ENCODE data around the gene ZSCAN10.

Gene ZSCAN10

GRCh38 chr16:3101841-3102470, 2.9 kb upstream of the ZSCAN10 start:
- DNase-seq = peak in 2 of 3 donors; percentile 30 to 33

- DNase-seq = peak; percentile 63 to 80 (median 64)
Observed at GRCh38 chr16:3101018-3101840, 2.1 kb upstream of the ZSCAN10 start.

- DNase-seq = peak; percentile 96 to 100 (median 99)
Observed at GRCh38 chr16:3099732-3100499, 822 bp upstream of the ZSCAN10 start.

GRCh38 chr16:3099395-3099731, 269 bp upstream of the ZSCAN10 start:
- no peak for DNase-seq

GRCh38 chr16:3097266-3097665, 1.8 kb downstream of the ZSCAN10 start:
- no peak for DNase-seq

- peak in 2 of 3 donors; percentile 32 to 37 for DNase-seq
Observed at GRCh38 chr16:3096362-3096761, 2.7 kb downstream of the ZSCAN10 start.

- DNase-seq = peak; percentile 94 to 95 (median 94)
Observed at GRCh38 chr16:3095869-3096268, 3.2 kb downstream of the ZSCAN10 start.

- DNase-seq = peak; percentile 66 to 78 (median 77)
Observed at GRCh38 chr16:3094289-3095027, 4.6 kb downstream of the ZSCAN10 start.

- DNase-seq = no peak
Observed at GRCh38 chr16:3092501-3092941, 6.6 kb downstream of the ZSCAN10 start.

GRCh38 chr16:3091551-3091950, 7.5 kb downstream of the ZSCAN10 start:
- no peak for DNase-seq

GRCh38 chr16:3089717-3090592, 9.1 kb downstream of the ZSCAN10 start:
- no peak for DNase-seq

GRCh38 chr16:3088925-3089716, 10.0 kb downstream of the ZSCAN10 start:
- DNase-seq = no peak

GRCh38 chr16:3088450-3088849, 10.6 kb downstream of the ZSCAN10 start:
- no peak for DNase-seq

- DNase-seq = peak in 2 of 3 donors; percentile 35 to 52
Observed at GRCh38 chr16:3087243-3088235, 11.6 kb downstream of the ZSCAN10 start.

- DNase-seq = peak; percentile 56 to 66 (median 57)
Observed at GRCh38 chr16:3086596-3087242, 12.4 kb downstream of the ZSCAN10 start.

GRCh38 chr16:3085868-3086595, 13.1 kb downstream of the ZSCAN10 start:
- DNase-seq = peak in 2 of 3 donors; percentile 31 to 49

- DNase-seq = no peak
Observed at GRCh38 chr16:3084969-3085670, 14.0 kb downstream of the ZSCAN10 start.

GRCh38 chr16:3084491-3084890, 14.6 kb downstream of the ZSCAN10 start:
- DNase-seq = no peak

All from suppressor macrophage treated with lipopolysaccharide for 1 hour (primary cell).